B cell (primary cell): Measurements from ENCODE around the gene RUNDC3A.

Experiments
- EZH2 ChIP-seq: IDR thresholded peaks from 2 replicates; pipeline ENCODE4 v1.6.1; 2012; ENCODE audit warnings: borderline replicate concordance, low read depth, mild to moderate bottlenecking, moderate library complexity, low read length; ENCODE audit not compliant: insufficient read depth, poor library complexity, severe bottlenecking
- TF ChIP-seq, protein P1 (sequence below): fragments of 200-600 bp; IDR thresholded peaks from one replicate; pipeline ENCODE4 v1.8.0; 2022; ENCODE audit warnings: antibody characterized with exemption, mild to moderate bottlenecking

DNA sequence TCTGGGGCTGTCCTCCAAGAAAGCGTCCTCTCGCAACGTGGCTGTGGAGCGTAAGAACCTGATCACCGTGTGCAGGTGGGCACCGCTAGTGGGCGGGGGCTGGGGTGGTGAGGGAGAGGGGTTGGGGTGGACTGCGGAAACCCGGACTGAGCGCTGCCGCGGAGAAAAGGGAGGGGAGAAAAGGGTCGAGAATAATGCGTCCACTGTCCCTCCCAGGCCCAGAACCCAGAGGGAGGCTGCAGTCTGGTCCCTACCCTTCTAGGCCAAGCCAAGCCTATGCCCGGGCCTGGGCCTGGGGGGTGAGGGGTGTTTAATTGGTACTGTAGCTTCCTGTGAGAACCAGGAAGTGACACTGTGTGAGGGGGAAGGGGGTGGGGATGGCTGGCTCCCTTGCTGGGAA lies 464 bp downstream of the RUNDC3A start:
- TF ChIP-seq, protein P1, sequence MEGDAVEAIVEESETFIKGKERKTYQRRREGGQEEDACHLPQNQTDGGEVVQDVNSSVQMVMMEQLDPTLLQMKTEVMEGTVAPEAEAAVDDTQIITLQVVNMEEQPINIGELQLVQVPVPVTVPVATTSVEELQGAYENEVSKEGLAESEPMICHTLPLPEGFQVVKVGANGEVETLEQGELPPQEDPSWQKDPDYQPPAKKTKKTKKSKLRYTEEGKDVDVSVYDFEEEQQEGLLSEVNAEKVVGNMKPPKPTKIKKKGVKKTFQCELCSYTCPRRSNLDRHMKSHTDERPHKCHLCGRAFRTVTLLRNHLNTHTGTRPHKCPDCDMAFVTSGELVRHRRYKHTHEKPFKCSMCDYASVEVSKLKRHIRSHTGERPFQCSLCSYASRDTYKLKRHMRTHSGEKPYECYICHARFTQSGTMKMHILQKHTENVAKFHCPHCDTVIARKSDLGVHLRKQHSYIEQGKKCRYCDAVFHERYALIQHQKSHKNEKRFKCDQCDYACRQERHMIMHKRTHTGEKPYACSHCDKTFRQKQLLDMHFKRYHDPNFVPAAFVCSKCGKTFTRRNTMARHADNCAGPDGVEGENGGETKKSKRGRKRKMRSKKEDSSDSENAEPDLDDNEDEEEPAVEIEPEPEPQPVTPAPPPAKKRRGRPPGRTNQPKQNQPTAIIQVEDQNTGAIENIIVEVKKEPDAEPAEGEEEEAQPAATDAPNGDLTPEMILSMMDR, result no peak
- no peak for TF ChIP-seq EZH2
